DND-41 (cell line): ENCODE data around the gene CNTN6.

ENCODE experiments used
- CTCF ChIP-seq: IDR thresholded peaks from 2 replicates; pipeline ENCODE4 v1.5.1; 2012; ENCODE audit warnings: borderline replicate concordance, low read length, moderate library complexity, mild to moderate bottlenecking; ENCODE audit not compliant: poor library complexity, severe bottlenecking; ENCODE audit errors: extremely low read depth
- EZH2 ChIP-seq: IDR thresholded peaks from 3 replicates; pipeline ENCODE4 v1.6.1; 2012; ENCODE audit warnings: borderline replicate concordance, low read depth, mild to moderate bottlenecking, moderate library complexity, low read length, inconsistent platforms; ENCODE audit not compliant: severe bottlenecking

DNA sequence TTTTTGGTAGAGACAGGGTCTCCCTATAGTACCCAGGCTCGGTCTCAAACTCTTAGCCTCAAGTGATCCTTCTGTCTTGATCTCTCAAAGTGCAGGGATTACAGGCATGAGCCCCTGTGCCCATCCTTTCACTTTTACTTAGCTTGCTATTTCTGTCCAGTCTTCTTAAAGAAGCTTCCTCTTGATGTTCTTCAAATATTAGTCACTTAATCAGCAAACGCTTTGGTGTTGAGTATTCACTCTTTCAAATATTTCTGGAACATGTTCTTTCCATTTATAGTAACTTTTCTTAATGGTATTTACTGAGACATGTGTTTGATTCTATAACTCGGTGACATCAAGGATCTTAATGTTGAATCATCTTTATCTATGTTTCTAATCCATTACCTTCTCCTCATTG is 122.1 kb downstream of the CNTN6 start:
- no peak for TF ChIP-seq EZH2
- TF ChIP-seq CTCF = no peak
